Upper lobe of left lung (tissue), 4 donors: ENCODE results near the gene RFWD3.

Experiments
- EP300 ChIP-seq, 4 donors: sonication (generic); formaldehyde crosslinking; IDR thresholded peaks; one replicate each; pipeline ENCODE4 v1.5.1; 2017; ENCODE audit warnings: antibody characterized with exemption in 4 of 4, control low read depth in 2 of 4
- POLR2A ChIP-seq, 4 donors: fragments of 450-650 bp; IDR thresholded peaks; one replicate each; pipeline ENCODE4 v1.5.1; 2016 to 2017; ENCODE audit warnings: antibody characterized with exemption in 4 of 4, mild to moderate bottlenecking in 2 of 4
- POLR2AphosphoS5 ChIP-seq, 2 donors: sonication (generic); formaldehyde crosslinking; IDR thresholded peaks; one replicate each; pipeline ENCODE4 v1.5.1; 2017; ENCODE audit warnings: antibody characterized with exemption in 2 of 2
- TF ChIP-seq, protein P1 (sequence below), 6 experiments: fragments of 450-650 bp in 4 of 6; fragments of 200-600 bp in 2 of 6; sonication (generic) in 2 of 6; IDR thresholded peaks; one replicate each; pipeline ENCODE4 v1.5.1; 2016 to 2019; ENCODE audit warnings: antibody characterized with exemption in 6 of 6

GRCh38 chr16:74605746-74606520, 60.7 kb downstream of the RFWD3 start:
- TF ChIP-seq, protein P1, sequence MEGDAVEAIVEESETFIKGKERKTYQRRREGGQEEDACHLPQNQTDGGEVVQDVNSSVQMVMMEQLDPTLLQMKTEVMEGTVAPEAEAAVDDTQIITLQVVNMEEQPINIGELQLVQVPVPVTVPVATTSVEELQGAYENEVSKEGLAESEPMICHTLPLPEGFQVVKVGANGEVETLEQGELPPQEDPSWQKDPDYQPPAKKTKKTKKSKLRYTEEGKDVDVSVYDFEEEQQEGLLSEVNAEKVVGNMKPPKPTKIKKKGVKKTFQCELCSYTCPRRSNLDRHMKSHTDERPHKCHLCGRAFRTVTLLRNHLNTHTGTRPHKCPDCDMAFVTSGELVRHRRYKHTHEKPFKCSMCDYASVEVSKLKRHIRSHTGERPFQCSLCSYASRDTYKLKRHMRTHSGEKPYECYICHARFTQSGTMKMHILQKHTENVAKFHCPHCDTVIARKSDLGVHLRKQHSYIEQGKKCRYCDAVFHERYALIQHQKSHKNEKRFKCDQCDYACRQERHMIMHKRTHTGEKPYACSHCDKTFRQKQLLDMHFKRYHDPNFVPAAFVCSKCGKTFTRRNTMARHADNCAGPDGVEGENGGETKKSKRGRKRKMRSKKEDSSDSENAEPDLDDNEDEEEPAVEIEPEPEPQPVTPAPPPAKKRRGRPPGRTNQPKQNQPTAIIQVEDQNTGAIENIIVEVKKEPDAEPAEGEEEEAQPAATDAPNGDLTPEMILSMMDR (IDR thresholded peaks at IDR 0.05) = no peak
- TF ChIP-seq POLR2AphosphoS5 (IDR thresholded peaks at IDR 0.05) (no peak), POLR2A (IDR thresholded peaks at IDR 0.05) (no peak), EP300 (IDR thresholded peaks at IDR 0.05) (no peak)
